Pulmonary artery endothelial cell (primary cell): ENCODE measurements around the gene C16orf74. TPM values are rescaled to one million over a fixed set of nuclear protein-coding genes. Genes with fewer than 3 reads are reported as not detected.

Source experiments
- DNase-seq: peaks from one replicate; pipeline ENCODE4 v3.0.0-alpha.2; 2011; ENCODE audit warnings: low read depth, low spot score
- total RNA-seq: library from RNA; depleted of rRNA; stranded (reverse); fragments of >200 nt; gene quantifications from 2 replicates; pipeline ENCODE4 v1.2.3, GENCODE V29; 2014

C16orf74 gene
- total RNA-seq, 1 donor from 2014 or later = 40.8 TPM

DNA sequence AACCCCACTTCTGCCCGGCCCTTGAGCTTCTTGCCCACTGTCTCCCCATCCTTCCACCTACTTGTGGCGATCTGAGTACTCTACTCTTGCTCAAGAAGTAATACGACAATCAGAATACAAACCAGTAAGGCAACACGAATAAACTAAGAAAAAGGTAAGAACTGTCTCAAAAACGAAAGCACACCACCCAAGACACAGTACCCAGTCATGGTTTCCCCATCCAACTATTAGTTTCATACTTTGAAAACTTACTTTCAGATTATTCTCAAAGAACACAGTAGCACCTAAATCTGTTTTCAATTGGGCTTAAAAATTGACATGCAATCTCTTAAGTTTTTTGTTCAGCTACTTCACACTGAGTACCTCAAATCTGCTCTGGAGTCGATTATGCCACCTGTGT lies 76.1 kb downstream of the C16orf74 start:
- DNase-seq = no peak

- no peak for DNase-seq
These were observed 76.5 kb downstream of the C16orf74 start for GRCh38 chr16:85674418-85674755.

DNA sequence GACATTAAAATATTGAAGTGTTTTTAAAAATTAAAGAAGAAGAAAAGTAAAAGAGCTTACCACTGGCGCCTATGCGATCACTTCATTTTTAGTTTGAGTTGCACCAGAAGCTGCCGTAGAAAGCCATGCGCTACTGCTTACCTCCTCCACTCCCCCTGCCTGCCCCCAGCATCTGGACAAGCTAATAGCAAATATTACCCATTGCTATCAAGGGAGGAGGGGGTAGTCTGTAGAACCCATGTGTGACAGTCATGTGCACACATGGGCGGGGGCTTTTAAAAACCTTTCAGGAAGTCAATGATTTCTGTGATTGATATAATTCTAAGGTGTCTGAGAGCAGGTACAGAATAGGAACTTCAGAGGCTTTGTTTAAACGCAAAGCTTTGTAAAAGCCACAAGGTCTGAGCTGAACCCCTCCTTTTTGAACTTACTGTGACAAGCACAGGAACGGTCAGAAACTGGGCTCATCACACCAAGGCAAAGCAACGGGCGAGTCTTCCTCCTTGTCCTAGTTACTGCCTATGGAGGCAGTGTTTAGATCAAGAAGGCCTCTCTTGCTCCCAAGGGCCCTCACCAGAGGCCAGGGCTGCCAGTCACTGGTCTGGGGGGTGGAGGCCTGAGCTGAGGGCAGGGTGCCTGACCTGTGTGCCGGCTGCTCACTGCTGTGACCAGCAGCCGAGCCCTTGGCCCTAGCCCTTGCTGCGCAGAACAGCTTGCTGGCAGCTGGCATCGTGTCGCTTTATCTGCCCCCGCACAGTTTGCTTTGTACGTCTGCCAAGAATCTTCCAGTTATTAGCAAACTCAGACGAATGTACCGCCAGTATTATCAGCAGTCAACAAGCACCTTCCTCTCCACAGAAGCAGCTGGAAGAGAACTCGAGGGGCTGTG lies 77.1 kb downstream of the C16orf74 start:
- DNase-seq = peak; percentile 56

DNA sequence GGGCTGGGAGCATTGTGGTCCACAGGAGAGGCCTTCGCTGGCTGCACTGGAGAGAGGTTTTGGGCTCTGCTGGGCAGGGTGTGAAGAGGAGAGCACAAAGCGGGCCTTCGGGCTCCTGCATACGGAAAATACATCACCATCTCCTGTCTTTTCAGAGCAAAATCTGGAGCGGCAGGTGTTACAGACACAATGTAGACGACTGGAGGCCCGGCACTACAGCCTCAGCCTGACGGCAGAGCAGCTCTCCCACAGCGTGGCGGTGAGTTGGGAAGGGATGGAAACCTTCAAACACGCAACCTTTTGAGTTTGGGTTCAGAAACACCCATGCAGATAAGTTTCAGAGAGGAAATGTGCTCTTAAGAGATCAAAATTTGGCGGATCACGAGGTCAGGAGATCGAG lies 80.1 kb downstream of the C16orf74 start:
- DNase-seq = no peak

DNA sequence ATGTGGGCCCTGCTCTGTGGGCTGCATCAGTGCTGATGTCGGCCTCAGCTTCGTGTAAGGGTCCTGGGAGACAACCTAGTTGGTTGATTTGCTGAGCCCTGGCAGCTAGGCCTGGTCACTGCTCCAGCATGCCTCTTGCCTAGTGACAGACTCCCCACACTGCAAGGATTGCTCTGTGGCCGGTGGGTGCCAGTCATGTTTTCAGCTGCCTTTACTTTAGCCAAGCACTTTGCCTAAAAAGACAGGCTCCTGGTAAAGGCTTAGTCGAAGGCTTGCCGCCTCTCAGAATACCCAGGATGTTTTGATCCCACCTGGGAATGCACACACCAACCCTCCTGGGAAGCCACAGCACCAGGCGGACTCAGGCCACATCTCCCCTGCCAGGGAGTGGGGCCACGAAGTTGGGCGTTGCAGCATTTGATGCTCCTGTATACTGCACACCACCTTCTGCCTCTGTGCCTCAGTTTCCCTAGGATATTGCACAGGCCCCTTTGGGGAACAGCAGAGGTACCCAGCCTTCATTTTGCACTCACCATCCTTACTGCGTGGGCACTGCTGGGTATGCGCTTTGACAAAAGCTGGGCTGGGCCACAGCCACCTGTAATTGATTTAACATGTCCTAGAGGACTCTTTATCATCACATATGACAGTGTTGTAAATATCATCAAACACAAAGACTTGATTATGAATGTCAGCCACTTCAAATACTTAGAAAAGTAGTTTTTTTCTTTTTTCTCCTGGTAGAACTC lies 82.0 kb downstream of the C16orf74 start:
- no peak for DNase-seq

DNA sequence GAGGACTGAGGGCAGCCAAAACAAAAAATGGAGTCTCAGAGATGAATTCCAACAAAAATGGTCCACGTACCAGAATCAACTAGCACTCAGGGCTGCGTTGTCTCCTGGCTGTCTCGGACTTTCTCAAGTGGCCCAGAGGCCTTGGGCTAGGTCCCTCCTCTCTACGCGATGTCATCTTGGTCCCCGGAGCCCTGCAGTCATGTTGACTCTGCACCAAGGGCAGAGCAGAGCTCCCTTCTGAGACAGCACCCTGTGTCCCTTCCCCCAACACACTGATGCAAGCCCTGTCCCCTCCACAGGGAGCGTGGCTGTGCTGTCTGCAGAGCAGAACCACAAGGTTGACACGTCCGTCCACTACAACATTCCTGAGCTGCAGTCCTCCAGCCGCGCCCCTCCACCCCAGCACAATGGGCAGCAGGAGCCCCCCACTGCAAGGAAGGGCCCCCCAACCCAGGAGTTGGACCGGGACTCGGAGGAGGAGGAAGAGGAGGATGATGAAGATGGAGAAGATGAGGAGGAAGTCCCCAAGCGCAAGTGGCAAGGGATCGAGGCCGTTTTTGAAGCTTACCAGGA lies 83.0 kb downstream of the C16orf74 start:
- DNase-seq = no peak

DNA sequence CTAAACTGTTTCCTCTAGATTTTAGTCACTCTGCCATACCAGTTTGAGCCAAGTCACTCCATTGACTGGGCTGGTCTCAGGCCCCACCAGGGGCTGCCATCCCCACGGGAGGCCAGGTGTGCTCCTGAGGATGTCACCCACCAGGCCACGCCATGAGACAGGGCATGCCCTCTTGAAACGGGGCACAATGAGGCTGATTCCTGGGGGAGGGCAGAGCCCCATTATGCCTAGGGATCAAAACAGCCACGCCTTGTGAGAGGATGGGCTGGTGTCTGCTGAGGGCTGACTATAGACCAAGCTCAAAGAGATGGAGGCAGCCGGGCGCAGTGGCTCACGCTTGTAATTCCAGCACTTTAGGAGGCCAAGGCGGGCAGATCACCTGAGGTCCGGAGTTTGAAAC lies 83.6 kb downstream of the C16orf74 start:
- no peak for DNase-seq

- no peak for DNase-seq
These were observed 85.0 kb downstream of the C16orf74 start for GRCh38 chr16:85665929-85666328.

GRCh38 chr16:85665373-85665740 lies 85.5 kb downstream of the C16orf74 start:
- no peak for DNase-seq

DNA sequence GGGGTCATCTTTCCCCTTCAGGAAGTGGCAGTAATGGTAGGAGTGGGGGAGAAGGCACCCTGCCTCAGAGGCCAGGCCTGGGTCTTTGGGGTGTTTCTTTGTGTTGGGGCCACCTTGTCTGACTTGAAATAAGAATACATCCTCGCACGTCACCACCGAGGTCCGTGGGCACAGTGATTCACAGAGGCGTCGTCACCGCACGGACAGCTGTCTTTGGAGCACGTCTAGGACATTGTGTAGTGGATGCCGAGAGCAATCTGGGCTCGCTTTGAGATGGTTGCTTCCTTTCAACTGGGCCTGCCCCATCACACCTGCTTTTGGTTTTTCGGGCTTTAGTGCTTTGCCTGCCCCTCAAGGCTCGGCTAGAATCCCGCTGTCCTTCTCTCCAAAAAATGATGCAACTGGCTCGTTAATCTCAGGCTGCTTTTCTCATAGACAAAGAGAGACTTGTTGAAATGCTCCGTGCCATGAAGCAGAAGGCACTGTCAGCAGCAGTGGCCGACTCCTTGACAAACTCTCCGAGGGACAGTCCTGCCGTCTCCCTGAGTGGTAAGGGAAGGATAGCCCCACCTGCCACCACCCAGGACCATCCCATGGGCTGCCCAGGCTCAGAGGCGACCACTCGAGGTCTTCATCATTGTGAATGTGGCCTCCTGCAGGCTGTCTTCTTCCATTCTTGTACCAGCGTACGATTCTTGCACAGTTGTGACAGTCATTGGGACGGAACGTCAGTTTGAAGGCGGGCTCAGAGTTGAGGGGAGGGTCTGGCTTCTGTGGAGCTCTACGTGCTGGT lies 86.1 kb downstream of the C16orf74 start:
- no peak for DNase-seq

GRCh38 chr16:85663891-85664321 lies 87.0 kb downstream of the C16orf74 start:
- no peak for DNase-seq

GRCh38 chr16:85662976-85663830 lies 87.7 kb downstream of the C16orf74 start:
- no peak for DNase-seq

- DNase-seq = no peak
These were observed 88.4 kb downstream of the C16orf74 start for GRCh38 chr16:85662482-85662812.

DNA sequence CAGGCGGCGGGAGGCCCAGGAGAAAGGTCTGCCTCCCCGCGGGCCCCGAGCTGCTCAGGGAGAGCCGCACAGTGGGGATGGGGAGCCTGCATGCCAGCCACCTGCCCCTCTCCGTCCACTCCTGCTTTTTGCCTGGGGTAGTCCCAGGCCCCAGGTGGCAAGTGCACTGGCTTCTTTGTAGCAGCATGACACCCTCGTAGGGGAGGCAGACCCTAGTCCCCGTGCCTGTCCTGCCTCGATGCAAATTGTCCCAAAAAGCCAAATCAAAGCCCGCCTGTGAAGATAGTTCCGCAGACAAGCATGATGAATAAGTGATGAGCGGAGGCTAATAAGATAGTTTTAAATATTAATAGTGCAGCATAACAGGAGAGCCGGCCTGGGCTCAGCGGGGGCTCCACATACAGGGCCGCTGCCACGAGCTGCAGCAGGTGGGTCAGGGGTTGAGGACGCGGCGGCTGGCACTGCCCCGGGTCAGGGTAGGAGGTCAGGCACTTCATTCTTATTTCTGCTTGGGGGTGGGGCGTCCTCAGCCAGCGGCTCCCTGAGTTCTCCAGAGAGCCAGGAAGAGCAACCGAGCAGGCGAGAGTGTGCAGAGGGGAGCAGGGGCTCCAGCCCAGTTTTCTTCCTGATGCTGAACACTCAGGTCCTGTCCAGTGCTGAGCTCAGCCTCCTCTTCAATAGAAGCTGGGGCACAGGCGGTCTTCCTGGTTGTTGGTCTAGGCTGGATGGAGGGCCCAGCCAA lies 89.0 kb downstream of the C16orf74 start:
- DNase-seq = no peak

GRCh38 chr16:85660843-85661739 lies 89.8 kb downstream of the C16orf74 start:
- DNase-seq = no peak

DNA sequence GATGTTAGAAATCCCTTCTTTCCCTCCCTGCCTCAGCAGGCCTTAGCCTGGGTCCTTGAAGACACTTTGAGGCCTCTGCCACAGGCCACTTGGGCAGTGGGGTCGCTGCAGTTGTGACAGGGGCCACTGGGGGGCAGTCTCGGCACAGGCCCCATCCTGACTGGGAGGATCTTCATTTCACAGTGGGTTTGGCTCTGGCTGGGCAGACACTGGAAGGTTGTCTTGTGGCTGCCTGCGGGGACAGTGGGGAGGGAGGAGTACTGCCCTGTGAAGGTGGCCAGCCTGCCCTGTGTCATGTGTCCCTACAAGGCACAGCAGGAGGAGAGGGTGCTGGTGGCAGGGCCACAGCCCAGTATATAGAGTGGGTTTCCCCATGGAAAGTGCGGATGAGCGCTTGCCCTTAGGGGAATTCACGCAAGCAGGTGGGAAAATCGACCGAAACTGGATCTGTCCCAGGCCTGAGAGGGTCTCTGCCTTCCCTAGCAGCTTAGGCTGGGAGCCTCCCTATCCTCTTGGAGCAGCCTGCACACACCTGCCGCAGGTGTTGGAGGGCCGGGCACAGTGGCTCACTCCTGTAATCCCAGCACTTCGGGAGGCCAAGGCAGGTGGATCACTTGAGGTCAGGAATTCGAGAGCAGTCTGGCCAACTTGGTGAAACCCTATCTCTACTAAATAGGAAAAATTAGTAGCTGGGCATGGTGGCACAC lies 90.9 kb downstream of the C16orf74 start:
- DNase-seq = peak; percentile 24

DNA sequence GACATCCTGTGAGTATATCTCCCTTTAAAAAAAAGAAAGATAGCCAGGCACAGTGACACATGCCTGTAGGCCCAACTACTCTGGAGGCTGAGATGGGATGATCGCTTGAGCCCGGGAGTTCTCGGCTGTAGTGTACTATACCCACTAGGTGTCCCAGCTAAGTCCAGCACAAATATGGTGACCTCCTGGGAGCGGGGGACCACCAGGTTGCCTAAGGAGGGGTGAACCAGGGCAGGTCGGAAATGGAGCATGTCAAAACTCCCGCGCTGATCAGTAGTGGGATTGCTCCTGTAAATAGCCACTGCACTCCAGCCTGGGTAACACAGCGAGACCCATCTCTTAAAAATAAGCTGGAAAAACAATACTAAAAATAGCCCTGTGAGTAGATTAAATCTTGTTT lies 91.6 kb downstream of the C16orf74 start:
- no peak for DNase-seq
